Panc1 (cell line): ENCODE measurements around the gene STRIP1.

ENCODE experiments used
- CTCF ChIP-seq: fragments of 450-650 bp; IDR thresholded peaks from 2 replicates; pipeline ENCODE4 v1.5.1; 2017; ENCODE audit warnings: mild to moderate bottlenecking
- POLR2AphosphoS5 ChIP-seq: IDR thresholded peaks from 2 replicates; pipeline ENCODE4 v1.6.1; 2012; ENCODE audit warnings: mild to moderate bottlenecking, low read depth, low read length, moderate library complexity

- TF ChIP-seq POLR2AphosphoS5 (no peak), CTCF (no peak)
Observed at GRCh38 chr1:110007046-110007830, 27.2 kb upstream of the STRIP1 start.
